ENCODE measurements around the gene APCDD1L.

The APCDD1L gene

DNA sequence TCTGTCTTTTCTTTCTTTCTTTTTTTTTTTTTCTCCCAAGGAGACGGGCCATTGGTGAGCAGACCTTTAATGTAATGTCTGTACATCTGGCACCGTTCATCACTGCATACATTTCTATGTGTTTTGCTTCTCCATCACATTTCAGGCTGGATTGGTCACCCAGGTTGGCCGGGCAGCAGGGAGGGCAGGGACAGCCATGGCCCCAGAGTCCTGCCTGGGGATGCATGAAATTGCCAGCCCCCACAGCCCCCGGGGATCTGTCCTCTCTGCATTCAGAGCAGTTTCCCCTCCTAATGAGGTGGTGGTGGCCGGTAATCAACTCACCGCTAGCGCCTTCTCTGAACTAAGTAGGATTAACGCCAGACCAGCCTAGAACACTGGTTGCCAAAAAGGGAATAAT, 50.4 kb downstream of the APCDD1L start:
- no peak overlapping the region for H3K27ac ChIP-seq (ENCODE audit: low read depth, low read length)
- TF ChIP-seq, protein P1, sequence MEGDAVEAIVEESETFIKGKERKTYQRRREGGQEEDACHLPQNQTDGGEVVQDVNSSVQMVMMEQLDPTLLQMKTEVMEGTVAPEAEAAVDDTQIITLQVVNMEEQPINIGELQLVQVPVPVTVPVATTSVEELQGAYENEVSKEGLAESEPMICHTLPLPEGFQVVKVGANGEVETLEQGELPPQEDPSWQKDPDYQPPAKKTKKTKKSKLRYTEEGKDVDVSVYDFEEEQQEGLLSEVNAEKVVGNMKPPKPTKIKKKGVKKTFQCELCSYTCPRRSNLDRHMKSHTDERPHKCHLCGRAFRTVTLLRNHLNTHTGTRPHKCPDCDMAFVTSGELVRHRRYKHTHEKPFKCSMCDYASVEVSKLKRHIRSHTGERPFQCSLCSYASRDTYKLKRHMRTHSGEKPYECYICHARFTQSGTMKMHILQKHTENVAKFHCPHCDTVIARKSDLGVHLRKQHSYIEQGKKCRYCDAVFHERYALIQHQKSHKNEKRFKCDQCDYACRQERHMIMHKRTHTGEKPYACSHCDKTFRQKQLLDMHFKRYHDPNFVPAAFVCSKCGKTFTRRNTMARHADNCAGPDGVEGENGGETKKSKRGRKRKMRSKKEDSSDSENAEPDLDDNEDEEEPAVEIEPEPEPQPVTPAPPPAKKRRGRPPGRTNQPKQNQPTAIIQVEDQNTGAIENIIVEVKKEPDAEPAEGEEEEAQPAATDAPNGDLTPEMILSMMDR (IDR thresholded peaks at IDR 0.05; ENCODE audit: insufficient read depth, low read length, poor library complexity, severe bottlenecking) = no peak
- no peak for TF ChIP-seq EZH2phosphoT487 (conservative IDR thresholded peaks at IDR 0.05; ENCODE audit: low read length)
- no peak overlapping the region for H3K4me3 ChIP-seq (ENCODE audit: insufficient read depth, low read length, poor library complexity, severe bottlenecking)
- no peaks in the 10 kb centered on the region for H3K79me2 ChIP-seq (ENCODE audit: insufficient read depth, low read length)
- H3K4me2 ChIP-seq (ENCODE audit: low read depth, low read length, poor library complexity, severe bottlenecking) = no peak overlapping the region
- no peaks in the 10 kb centered on the region for H3F3A ChIP-seq (ENCODE audit: insufficient read depth)
- no peaks in the 10 kb centered on the region for H3K36me3 ChIP-seq (ENCODE audit: low read length)
- no peaks in the 10 kb centered on the region for H3K9me3 ChIP-seq (ENCODE audit: insufficient read depth, low read length)
- no peaks in the 10 kb centered on the region for H3K9me2 ChIP-seq (replicated peaks; ENCODE audit: insufficient read depth, low read length)
- no peak overlapping the region for H2AFZ ChIP-seq (ENCODE audit: low read depth, low read length, severe bottlenecking)
- no peaks in the 10 kb centered on the region for H4K20me1 ChIP-seq (ENCODE audit: low read depth, low read length)
- no peaks in the 10 kb centered on the region for H3K27me3 ChIP-seq (ENCODE audit: low read length)
- H3K9ac ChIP-seq (ENCODE audit: low read length) = no peak overlapping the region

- Histone ChIP-seq H3K4me2 (ENCODE audit: low read depth, low read length, poor library complexity, severe bottlenecking) (no peak overlapping the region), H3K27ac (ENCODE audit: low read depth, low read length) (no peak overlapping the region)
Measured at GRCh38 chr20:58463256-58463655, 51.9 kb downstream of the APCDD1L start.

GRCh38 chr20:58461899-58462298, 53.3 kb downstream of the APCDD1L start:
- Histone ChIP-seq H3K27me3 (ENCODE audit: low read length) (no peaks in the 10 kb centered on the region), H3K4me2 (ENCODE audit: low read depth, low read length, poor library complexity, severe bottlenecking) (no peak overlapping the region), H3K9ac (ENCODE audit: low read length) (no peak overlapping the region), H3K9me3 (ENCODE audit: insufficient read depth, low read length) (no peaks in the 10 kb centered on the region), H4K20me1 (ENCODE audit: low read depth, low read length) (no peaks in the 10 kb centered on the region), H3K36me3 (ENCODE audit: low read length) (no peaks in the 10 kb centered on the region), H3K9me2 (replicated peaks; ENCODE audit: insufficient read depth, low read length) (no peaks in the 10 kb centered on the region), H3F3A (ENCODE audit: insufficient read depth) (no peaks in the 10 kb centered on the region), H3K4me3 (ENCODE audit: insufficient read depth, low read length, poor library complexity, severe bottlenecking) (no peak overlapping the region), H3K27ac (ENCODE audit: low read depth, low read length) (no peak overlapping the region), H2AFZ (ENCODE audit: low read depth, low read length, severe bottlenecking) (no peak overlapping the region), H3K79me2 (ENCODE audit: insufficient read depth, low read length) (no peaks in the 10 kb centered on the region)
- no peak for TF ChIP-seq EZH2phosphoT487 (conservative IDR thresholded peaks at IDR 0.05; ENCODE audit: low read length)
- TF ChIP-seq, protein P1 (IDR thresholded peaks at IDR 0.05; ENCODE audit: insufficient read depth, low read length, poor library complexity, severe bottlenecking) = no peak

More at GRCh38 chr20:58463256-58463655, 51.9 kb downstream of the APCDD1L start:
- no peak overlapping the region for H3K9ac ChIP-seq (ENCODE audit: low read length)
- no peaks in the 10 kb centered on the region for H3F3A ChIP-seq (ENCODE audit: insufficient read depth)
- H4K20me1 ChIP-seq (ENCODE audit: low read depth, low read length) = no peaks in the 10 kb centered on the region
- H3K79me2 ChIP-seq (ENCODE audit: insufficient read depth, low read length) = no peaks in the 10 kb centered on the region
- TF ChIP-seq, protein P1 (IDR thresholded peaks at IDR 0.05; ENCODE audit: insufficient read depth, low read length, poor library complexity, severe bottlenecking) = no peak
- no peak for TF ChIP-seq EZH2phosphoT487 (conservative IDR thresholded peaks at IDR 0.05; ENCODE audit: low read length)
- no peaks in the 10 kb centered on the region for H3K9me2 ChIP-seq (replicated peaks; ENCODE audit: insufficient read depth, low read length)
- H3K27me3 ChIP-seq (ENCODE audit: low read length) = no peaks in the 10 kb centered on the region
- H3K4me3 ChIP-seq (ENCODE audit: insufficient read depth, low read length, poor library complexity, severe bottlenecking) = no peak overlapping the region
- H2AFZ ChIP-seq (ENCODE audit: low read depth, low read length, severe bottlenecking) = no peak overlapping the region
- no peaks in the 10 kb centered on the region for H3K36me3 ChIP-seq (ENCODE audit: low read length)
- no peaks in the 10 kb centered on the region for H3K9me3 ChIP-seq (ENCODE audit: insufficient read depth, low read length)
